NT2/D1 (cell line): ENCODE results near the gene SYT11.

Experiments used
- DNase-seq: peaks from one replicate; pipeline ENCODE4 v3.0.0-alpha.2; 2011; ENCODE audit warnings: low read depth, low spot score
- H3K27me3 ChIP-seq: 2 replicates; pipeline ENCODE4 v1.6.0; 2011; ENCODE audit warnings: mild to moderate bottlenecking; ENCODE audit not compliant: insufficient read length, insufficient read depth
- H3K36me3 ChIP-seq: 2 replicates; pipeline ENCODE4 v1.6.1; 2011; ENCODE audit warnings: mild to moderate bottlenecking, low read length, mixed read lengths; ENCODE audit not compliant: insufficient read depth, insufficient read length
- H3K4me1 ChIP-seq: 2 replicates; pipeline ENCODE4 v1.5.1; 2011; ENCODE audit not compliant: insufficient read depth, insufficient read length
- H3K4me3 ChIP-seq: 2 replicates; pipeline ENCODE4 v1.5.1; 2011; ENCODE audit warnings: low read depth; ENCODE audit not compliant: insufficient read length
- H3K9ac ChIP-seq: 2 replicates; pipeline ENCODE4 v1.6.0; 2011; ENCODE audit warnings: low read depth; ENCODE audit not compliant: insufficient read length
- H3K9me3 ChIP-seq: 2 replicates; pipeline ENCODE4 v1.5.1; 2011; ENCODE audit warnings: mild to moderate bottlenecking, low read length; ENCODE audit not compliant: insufficient read depth
- SUZ12 ChIP-seq: IDR thresholded peaks from 2 replicates; pipeline ENCODE4 v1.6.1; 2011; ENCODE audit not compliant: insufficient read length, insufficient read depth; ENCODE audit errors: extremely low read depth
- YY1 ChIP-seq: IDR thresholded peaks from 2 replicates; pipeline ENCODE4 v1.6.1; 2011; ENCODE audit not compliant: insufficient read length, insufficient read depth
- ZNF274 ChIP-seq: IDR thresholded peaks from 2 replicates; pipeline ENCODE4 v1.6.1; 2011; ENCODE audit warnings: mild to moderate bottlenecking, low read depth, low read length

The SYT11 gene

DNA sequence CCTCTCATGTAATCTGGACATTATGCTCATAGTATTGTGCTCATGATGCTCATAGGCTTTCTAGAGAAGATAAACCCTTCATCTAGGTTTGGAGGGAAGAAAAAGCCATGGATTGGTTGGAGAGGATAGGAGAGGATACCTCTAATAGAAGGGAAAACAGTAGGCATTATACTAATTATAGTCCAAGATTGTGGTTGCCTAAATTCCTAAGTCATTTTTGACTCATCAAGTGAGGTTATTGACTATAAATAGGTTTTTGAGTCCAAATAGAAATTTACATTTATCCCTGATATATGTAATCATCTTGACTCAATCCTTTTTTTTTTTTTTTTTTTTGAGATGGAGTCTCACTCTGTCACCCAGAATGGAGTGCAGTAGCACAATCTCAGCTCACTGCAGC lies 5.0 kb downstream of the SYT11 start:
- Histone ChIP-seq H3K27me3 (peaks cover 6% of the 10 kb centered on the region), H3K36me3 (no peaks in the 10 kb centered on the region), H3K4me1 (peaks cover 8% of the 10 kb centered on the region), H3K9me3 (no peaks in the 10 kb centered on the region), H3K4me3 (no peak overlapping the region), H3K9ac (no peak overlapping the region)
- DNase-seq = no peak
- TF ChIP-seq YY1 (no peak), ZNF274 (no peak), SUZ12 (no peak)

DNA sequence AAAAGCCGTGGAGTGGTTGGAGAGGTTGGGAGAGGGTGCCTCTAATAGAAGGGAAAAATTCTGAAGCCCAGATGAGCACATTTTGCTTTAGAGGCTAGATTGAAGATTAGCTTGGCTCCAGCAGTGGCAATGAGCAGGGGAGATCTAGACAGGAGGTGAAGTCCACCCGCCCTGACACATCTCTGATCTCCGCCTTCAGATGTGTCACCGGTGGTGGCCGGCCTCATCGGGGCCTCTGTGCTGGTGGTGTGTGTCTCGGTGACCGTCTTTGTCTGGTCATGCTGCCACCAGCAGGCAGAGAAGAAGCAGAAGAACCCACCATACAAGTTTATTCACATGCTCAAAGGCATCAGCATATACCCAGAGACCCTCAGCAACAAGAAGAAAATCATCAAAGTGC lies 8.4 kb downstream of the SYT11 start:
- Histone ChIP-seq H3K9me3 (no peaks in the 10 kb centered on the region), H3K4me3 (no peak overlapping the region), H3K27me3 (no peaks in the 10 kb centered on the region), H3K4me1 (no peaks in the 10 kb centered on the region), H3K9ac (no peak overlapping the region), H3K36me3 (no peaks in the 10 kb centered on the region)
- no peak for TF ChIP-seq YY1
- no peak for TF ChIP-seq SUZ12
- no peak for TF ChIP-seq ZNF274
- DNase-seq = no peak

DNA sequence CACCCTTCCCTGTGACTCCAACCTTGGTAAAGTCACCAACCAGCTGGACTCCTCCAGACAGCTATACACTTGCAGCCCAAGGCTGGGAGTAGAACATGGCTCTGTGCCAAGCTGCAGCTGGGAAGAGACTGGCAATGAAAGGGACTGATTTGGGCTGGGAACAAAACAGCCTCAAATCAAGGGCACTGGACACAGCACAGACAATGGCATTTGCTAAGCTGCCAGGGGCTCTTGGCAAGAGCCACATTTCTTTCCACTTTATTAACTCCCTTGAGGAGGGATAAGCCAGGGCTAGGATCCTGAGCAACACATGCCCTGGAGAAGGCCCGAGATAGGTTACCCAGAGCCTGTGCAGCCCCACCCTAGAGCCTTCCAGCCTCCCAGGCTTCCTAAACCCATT lies 12.0 kb downstream of the SYT11 start:
- Histone ChIP-seq H3K36me3 (no peaks in the 10 kb centered on the region), H3K4me3 (no peak overlapping the region), H3K9ac (no peak overlapping the region), H3K4me1 (no peaks in the 10 kb centered on the region), H3K27me3 (no peaks in the 10 kb centered on the region), H3K9me3 (no peaks in the 10 kb centered on the region)
- TF ChIP-seq YY1 (no peak), SUZ12 (no peak), ZNF274 (no peak)
- no peak for DNase-seq

DNA sequence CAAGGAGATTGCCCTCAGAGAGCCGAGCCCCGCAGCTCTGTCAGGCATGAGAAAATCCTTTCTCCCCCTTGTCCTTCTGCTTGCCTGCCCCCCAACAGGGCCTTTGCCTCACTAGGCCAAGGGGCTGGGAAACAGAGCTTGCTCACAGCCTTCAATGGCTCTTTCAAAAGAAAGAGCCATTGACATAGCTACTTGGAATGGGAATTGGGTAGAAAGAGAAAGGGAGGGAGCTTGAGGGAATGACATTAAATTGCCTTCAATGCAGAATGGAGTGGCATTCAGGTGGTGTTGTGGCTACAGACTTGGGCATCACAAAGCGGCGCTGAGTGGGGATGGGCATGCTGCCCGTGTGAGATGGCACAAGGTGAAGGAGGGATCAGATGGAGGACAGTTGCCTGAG lies 13.2 kb downstream of the SYT11 start:
- Histone ChIP-seq H3K4me1 (no peaks in the 10 kb centered on the region), H3K36me3 (no peaks in the 10 kb centered on the region), H3K27me3 (no peaks in the 10 kb centered on the region), H3K4me3 (no peak overlapping the region), H3K9ac (no peak overlapping the region), H3K9me3 (no peaks in the 10 kb centered on the region)
- TF ChIP-seq SUZ12 (no peak), YY1 (no peak), ZNF274 (no peak)
- no peak for DNase-seq

DNA sequence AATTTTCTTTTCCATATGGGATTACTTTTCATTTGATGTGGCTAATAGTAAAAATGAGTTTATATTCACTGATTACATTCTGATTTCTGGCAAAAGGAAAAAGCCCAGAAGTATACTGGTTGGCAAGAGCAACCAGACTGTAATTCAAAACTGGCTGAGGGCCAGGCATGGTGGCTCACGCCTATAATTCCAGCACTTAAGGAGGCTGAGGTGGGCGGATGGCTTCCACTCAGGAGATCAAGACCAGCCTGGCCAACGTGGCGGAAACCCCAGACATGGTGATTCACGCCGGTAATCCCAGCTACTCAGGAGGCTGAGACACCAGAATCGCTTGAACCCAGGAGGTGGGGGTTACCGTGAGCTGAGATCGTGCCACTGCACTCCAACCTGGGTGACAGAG lies 14.5 kb downstream of the SYT11 start:
- no peak for DNase-seq
- Histone ChIP-seq H3K27me3 (no peaks in the 10 kb centered on the region), H3K9ac (no peak overlapping the region), H3K4me3 (no peak overlapping the region), H3K9me3 (no peaks in the 10 kb centered on the region), H3K4me1 (no peaks in the 10 kb centered on the region), H3K36me3 (no peaks in the 10 kb centered on the region)
- TF ChIP-seq YY1 = no peak

DNA sequence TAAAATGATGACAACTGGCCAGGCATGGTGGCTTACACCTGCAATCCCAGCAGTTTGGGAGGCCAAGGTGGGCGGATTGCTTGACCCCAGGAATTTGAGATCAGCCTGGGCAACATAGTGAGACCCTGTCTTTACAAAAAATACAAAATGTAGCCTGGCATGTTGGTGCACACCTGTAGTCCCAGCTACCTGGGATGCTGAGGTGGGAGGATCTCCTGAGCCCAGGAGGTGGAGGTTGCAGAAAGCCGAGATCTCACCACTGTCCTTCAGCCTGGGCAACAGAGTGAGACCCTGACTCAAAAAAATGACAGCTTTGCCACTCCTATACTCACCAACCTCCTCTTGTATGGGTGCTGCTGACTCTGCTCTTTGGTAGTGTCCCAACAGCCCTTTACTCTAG lies 18.6 kb downstream of the SYT11 start:
- TF ChIP-seq ZNF274 (no peak), SUZ12 (no peak), YY1 (no peak)
- H3K4me1 ChIP-seq = no peaks in the 10 kb centered on the region
- no peak overlapping the region for H3K9ac ChIP-seq
- H3K4me3 ChIP-seq = no peak overlapping the region
- DNase-seq = no peak
- peaks cover 2% of the 10 kb centered on the region for H3K36me3 ChIP-seq
- no peaks in the 10 kb centered on the region for H3K9me3 ChIP-seq
- H3K27me3 ChIP-seq = no peaks in the 10 kb centered on the region

DNA sequence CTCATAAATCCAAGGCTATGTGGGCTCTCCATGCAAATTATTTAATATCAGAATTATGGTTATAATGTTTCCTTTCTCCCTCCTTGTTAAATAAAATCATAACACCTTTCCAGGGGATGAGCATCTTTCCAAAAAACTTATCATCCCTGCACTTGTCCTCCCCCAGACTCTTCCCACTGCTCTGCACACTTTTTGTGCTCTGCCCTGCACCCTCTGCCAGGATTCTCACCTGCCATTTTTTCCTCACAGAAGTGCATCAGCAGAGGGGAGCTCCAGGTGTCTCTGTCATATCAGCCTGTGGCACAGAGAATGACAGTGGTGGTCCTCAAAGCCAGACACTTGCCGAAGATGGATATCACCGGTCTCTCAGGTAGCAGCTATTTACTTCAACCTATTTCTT lies 20.9 kb downstream of the SYT11 start:
- peaks cover 2% of the 10 kb centered on the region for H3K36me3 ChIP-seq
- TF ChIP-seq SUZ12 (no peak), YY1 (no peak), ZNF274 (no peak)
- H3K27me3 ChIP-seq = no peaks in the 10 kb centered on the region
- no peak overlapping the region for H3K9ac ChIP-seq
- H3K9me3 ChIP-seq = no peaks in the 10 kb centered on the region
- H3K4me3 ChIP-seq = no peak overlapping the region
- no peak for DNase-seq
- H3K4me1 ChIP-seq = peaks cover 3% of the 10 kb centered on the region

DNA sequence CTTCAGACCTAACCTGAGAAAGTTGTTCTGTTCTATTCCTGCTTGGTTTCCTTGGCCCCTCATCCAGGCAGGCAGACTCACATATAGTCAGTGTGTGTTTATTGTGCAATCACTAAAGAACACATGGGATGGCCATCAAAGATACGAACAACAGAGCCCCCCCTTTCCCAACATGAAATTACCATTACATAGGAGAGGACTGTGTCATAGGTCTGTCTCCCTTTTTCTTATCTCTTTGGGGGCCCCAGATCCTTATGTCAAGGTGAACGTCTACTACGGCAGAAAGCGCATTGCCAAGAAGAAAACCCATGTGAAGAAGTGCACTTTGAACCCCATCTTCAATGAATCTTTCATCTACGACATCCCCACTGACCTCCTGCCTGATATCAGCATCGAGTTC lies 21.6 kb downstream of the SYT11 start:
- no peak for DNase-seq
- Histone ChIP-seq H3K4me1 (peaks cover 3% of the 10 kb centered on the region), H3K36me3 (peaks cover 2% of the 10 kb centered on the region), H3K9ac (no peak overlapping the region), H3K4me3 (no peak overlapping the region), H3K27me3 (no peaks in the 10 kb centered on the region), H3K9me3 (no peaks in the 10 kb centered on the region)
- TF ChIP-seq YY1 (no peak), ZNF274 (no peak), SUZ12 (no peak)
